HepG2 (cell line): ENCODE data around the gene RAB40C. TPM values are rescaled to one million over a fixed set of nuclear protein-coding genes. Genes with fewer than 3 reads are reported as not detected.

ENCODE experiments used
- BCL6 ChIP-seq: IDR thresholded peaks from 2 replicates; pipeline ENCODE4 v1.6.1; 2016; ENCODE audit warnings: missing genetic modification reagents, missing compliant biosample characterization
- ETV6 ChIP-seq: sonication (generic); formaldehyde crosslinking; conservative IDR thresholded peaks from 2 replicates; pipeline ENCODE4 v1.4.0; 2020; ENCODE audit warnings: missing genetic modification reagents
- FOXP1 ChIP-seq, 2 experiments: fragments of 450-650 bp in 1 of 2; IDR thresholded peaks; 2 replicates each; pipeline ENCODE4 v1.6.1; 2017 to 2018; ENCODE audit warnings: antibody characterized with exemption in 1 of 2
- HES4 ChIP-seq: sonication (generic); formaldehyde crosslinking; IDR thresholded peaks from 2 replicates; pipeline ENCODE4 v1.9.0; 2021; ENCODE audit warnings: mild to moderate bottlenecking, missing genetic modification reagents, borderline replicate concordance
- MAZ ChIP-seq, 2 experiments: sonication (generic) in 1 of 2; formaldehyde crosslinking in 1 of 2; IDR thresholded peaks; 2 replicates each; pipeline versions ENCODE4 v1.5.0 to v1.6.1; 2012 to 2020; ENCODE audit warnings: low read depth in 2 of 2, mild to moderate bottlenecking in 2 of 2, borderline replicate concordance in 1 of 2, improper control_type of control experiment in 1 of 2, low read length in 1 of 2, missing genetic modification reagents in 1 of 2, moderate library complexity in 1 of 2
- NFRKB ChIP-seq: fragments of 450-650 bp; IDR thresholded peaks from 2 replicates; pipeline ENCODE4 v1.6.1; 2017
- NKX3-1 ChIP-seq: sonication (generic); formaldehyde crosslinking; IDR thresholded peaks from 2 replicates; pipeline ENCODE4 v1.5.0; 2020; ENCODE audit warnings: missing genetic modification reagents
- RORA ChIP-seq: sonication (generic); formaldehyde crosslinking; IDR thresholded peaks from 2 replicates; pipeline ENCODE4 v1.5.0; 2020; ENCODE audit warnings: mild to moderate bottlenecking, missing genetic modification reagents, moderate library complexity
- SMARCC2 ChIP-seq: fragments of 450-650 bp; IDR thresholded peaks from 2 replicates; pipeline ENCODE4 v1.6.1; 2017; ENCODE audit warnings: antibody characterized with exemption, mild to moderate bottlenecking
- SRF ChIP-seq: IDR thresholded peaks from 2 replicates; pipeline ENCODE4 v1.6.1; 2011; ENCODE audit warnings: mild to moderate bottlenecking, low read depth, low read length, moderate library complexity
- SUZ12 ChIP-seq: fragments of 150-350 bp; IDR thresholded peaks from 2 replicates; pipeline ENCODE4 v1.6.1; 2014; ENCODE audit warnings: low read depth, low read length
- TBP ChIP-seq: sonication (generic); formaldehyde crosslinking; IDR thresholded peaks from 2 replicates; pipeline ENCODE4 v1.5.0; 2020; ENCODE audit warnings: missing genetic modification reagents
- ZBTB4 ChIP-seq: sonication (generic); formaldehyde crosslinking; IDR thresholded peaks from 2 replicates; pipeline ENCODE4 v1.4.0; 2020; ENCODE audit warnings: missing genetic modification reagents, mild to moderate bottlenecking, borderline replicate concordance
- ZNF441 ChIP-seq: sonication (generic); formaldehyde crosslinking; IDR thresholded peaks from 2 replicates; pipeline ENCODE4 v1.7.0; 2021; ENCODE audit warnings: missing genetic modification reagents, borderline replicate concordance
- ZNF570 ChIP-seq: sonication (generic); formaldehyde crosslinking; IDR thresholded peaks from 2 replicates; pipeline ENCODE4 v1.4.0; 2020; ENCODE audit warnings: mild to moderate bottlenecking, missing genetic modification reagents, borderline replicate concordance
- ZSCAN30 ChIP-seq: sonication (generic); formaldehyde crosslinking; IDR thresholded peaks from 2 replicates; pipeline ENCODE4 v1.5.0; 2020; ENCODE audit warnings: mild to moderate bottlenecking, missing genetic modification reagents
- polyA plus RNA-seq, 8 experiments: library from polyadenylated mRNA; depleted of rRNA in 3 of 8; stranded (reverse) in 7 of 8; unstranded in 1 of 8; fragments of >200 nt; fragmentation: Illumina TruSeq in 4 of 8; extraction: Trizol in 4 of 8; gene quantifications; 2 replicates each; pipeline versions ENCODE4 v1.2.1 to v1.2.3, GENCODE V29; 2011 to 2016; ENCODE audit warnings: low read depth in 4 of 8, missing spikeins in 1 of 8, mixed read lengths in 1 of 8; ENCODE audit not compliant: insufficient read depth in 1 of 8
- total RNA-seq, 5 experiments: library from RNA; depleted of rRNA; stranded (reverse); fragments of >200 nt; fragmentation: Illumina TruSeq; extraction: Trizol; gene quantifications; 2 replicates each; pipeline ENCODE4 v1.2.3, GENCODE V29; 2016; ENCODE audit warnings: low read depth in 1 of 5
- TF ChIP-seq, protein P1 (sequence below): IDR thresholded peaks from 2 replicates; pipeline ENCODE4 v1.6.1; 2016; ENCODE audit warnings: low read depth
- TF ChIP-seq, protein P2 (sequence below): sonication (generic); formaldehyde crosslinking; IDR thresholded peaks from 2 replicates; pipeline ENCODE4 v1.4.0; 2020; ENCODE audit warnings: missing genetic modification reagents, low read depth, mild to moderate bottlenecking, borderline replicate concordance

Gene RAB40C
- total and polyA plus RNA-seq, 2 of the 13 experiments (the other 11 are each of a cell fraction or from before 2014, with no cell fraction given), result 7.7 to 11.5 TPM

- no peak for TF ChIP-seq ZBTB4 (CRISPR knock-in tag)
- TF ChIP-seq ZNF570 (CRISPR knock-in tag), result no peak
- TF ChIP-seq FOXP1 (IDR thresholded peaks at IDR 0.05), result no peak
- no peak for TF ChIP-seq FOXP1 (CRISPR knock-in tag; IDR thresholded peaks at IDR 0.05)
- TF ChIP-seq ETV6 (CRISPR knock-in tag), result no peak
- no peak for TF ChIP-seq ZNF441 (CRISPR knock-in tag)
- no peak for TF ChIP-seq MAZ (IDR thresholded peaks at IDR 0.05; ENCODE audit: borderline replicate concordance, low read depth, low read length)
- TF ChIP-seq MAZ (CRISPR knock-in tag; IDR thresholded peaks at IDR 0.05; ENCODE audit: low read depth), result 0 out of 2 replicates have a peak, but pooled peaks have one; percentile 4
- TF ChIP-seq BCL6 (CRISPR knock-in tag), result no peak
- TF ChIP-seq SRF, result no peak
- TF ChIP-seq HES4 (CRISPR knock-in tag), result no peak
- TF ChIP-seq, protein P1, sequence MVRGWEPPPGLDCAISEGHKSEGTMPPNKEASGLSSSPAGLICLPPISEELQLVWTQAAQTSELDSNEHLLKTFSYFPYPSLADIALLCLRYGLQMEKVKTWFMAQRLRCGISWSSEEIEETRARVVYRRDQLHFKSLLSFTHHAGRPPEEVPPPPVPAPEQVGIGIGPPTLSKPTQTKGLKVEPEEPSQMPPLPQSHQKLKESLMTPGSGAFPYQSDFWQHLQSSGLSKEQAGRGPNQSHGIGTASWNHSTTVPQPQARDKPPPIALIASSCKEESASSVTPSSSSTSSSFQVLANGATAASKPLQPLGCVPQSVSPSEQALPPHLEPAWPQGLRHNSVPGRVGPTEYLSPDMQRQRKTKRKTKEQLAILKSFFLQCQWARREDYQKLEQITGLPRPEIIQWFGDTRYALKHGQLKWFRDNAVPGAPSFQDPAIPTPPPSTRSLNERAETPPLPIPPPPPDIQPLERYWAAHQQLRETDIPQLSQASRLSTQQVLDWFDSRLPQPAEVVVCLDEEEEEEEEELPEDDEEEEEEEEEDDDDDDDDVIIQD, result no peak
- TF ChIP-seq, protein P2, sequence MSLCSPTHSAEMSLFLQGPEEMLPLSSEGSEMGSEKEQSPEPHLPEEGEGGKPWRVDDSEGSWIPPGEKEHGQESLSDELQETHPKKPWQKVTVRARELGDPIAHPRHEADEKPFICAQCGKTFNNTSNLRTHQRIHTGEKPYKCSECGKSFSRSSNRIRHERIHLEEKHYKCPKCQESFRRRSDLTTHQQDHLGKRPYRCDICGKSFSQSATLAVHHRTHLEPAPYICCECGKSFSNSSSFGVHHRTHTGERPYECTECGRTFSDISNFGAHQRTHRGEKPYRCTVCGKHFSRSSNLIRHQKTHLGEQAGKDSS (CRISPR knock-in tag), result 0 out of 2 replicates have a peak, but pooled peaks have one; percentile 13
- TF ChIP-seq SMARCC2, result no peak
- TF ChIP-seq NFRKB, result no peak
- TF ChIP-seq ZSCAN30 (CRISPR knock-in tag), result no peak
- TF ChIP-seq NKX3-1 (CRISPR knock-in tag), result no peak
- TF ChIP-seq SUZ12, result no peak
- no peak for TF ChIP-seq TBP (CRISPR knock-in tag)
- TF ChIP-seq RORA (CRISPR knock-in tag), result no peak
Observed at GRCh38 chr16:674968-675883, 85.4 kb downstream of the RAB40C start, which contains the start of gene RHBDL1 (continued).
